Spleen (tissue), 7 donors: Measurements from ENCODE around the gene ST8SIA2.

Experiments used
- CTCF ChIP-seq, 11 experiments: fragments of 200-600 bp in 7 of 11; fragments of 450-650 bp in 4 of 11; sonication (generic) in 4 of 11; IDR thresholded peaks in 8 of 11; conservative IDR thresholded peaks in 3 of 11; 1 replicate in 7 of 11; 2 replicates in 4 of 11; pipeline versions ENCODE4 v1.4.0 to v1.8.0; 2016 to 2021; ENCODE audit warnings: antibody characterized with exemption in 11 of 11, inconsistent platforms in 4 of 11, mild to moderate bottlenecking in 1 of 11
- POLR2A ChIP-seq, 3 donors: fragments of 450-650 bp; IDR thresholded peaks; one replicate each; pipeline ENCODE4 v1.5.1; 2017; ENCODE audit warnings: antibody characterized with exemption in 3 of 3, mild to moderate bottlenecking in 1 of 3
- POLR2AphosphoS5 ChIP-seq, 3 donors: sonication (generic); formaldehyde crosslinking; IDR thresholded peaks; one replicate each; pipeline ENCODE4 v1.5.1; 2017; ENCODE audit warnings: antibody characterized with exemption in 3 of 3
- donor health status: DM: no; HTN: no; CAD: no; lungs with moderate emphysema.
- donor health status: DM: no; HTN: no; CAD: no.
- donor health status: DM: no; HTN: no; CAD: no.

GRCh38 chr15:92502930-92503857 is 109.5 kb downstream of the ST8SIA2 start:
- TF ChIP-seq CTCF (IDR thresholded peaks at IDR 0.05 in 8 of 11, conservative IDR thresholded peaks at IDR 0.05 in 3 of 11) (no peak), POLR2A (IDR thresholded peaks at IDR 0.05) (no peak), POLR2AphosphoS5 (IDR thresholded peaks at IDR 0.05) (no peak)
